K562 (cell line): ENCODE measurements around the gene APLNR. TPM values are rescaled to one million over a fixed set of nuclear protein-coding genes. Genes with fewer than 3 reads are reported as not detected.

Source experiments
- FOSL1 ChIP-seq: fragments of 200-800 bp; sonication (Bioruptor generic); conservative IDR thresholded peaks from 2 replicates; pipeline ENCODE4 v1.6.1; 2016; ENCODE audit warnings: missing genetic modification characterization, missing compliant biosample characterization
- FOXK2 ChIP-seq, 2 experiments: fragments of 450-650 bp; IDR thresholded peaks in 1 of 2; conservative IDR thresholded peaks in 1 of 2; 2 replicates each; pipeline ENCODE4 v1.6.1; 2016; ENCODE audit warnings: low read depth in 2 of 2, mild to moderate bottlenecking in 1 of 2
- MAZ ChIP-seq, 2 experiments: fragments of 450-650 bp in 1 of 2; sonication (generic) in 1 of 2; formaldehyde crosslinking; IDR thresholded peaks in 1 of 2; conservative IDR thresholded peaks in 1 of 2; 2 replicates each; pipeline versions ENCODE4 v1.4.0 to v1.5.0; 2020; ENCODE audit warnings: mild to moderate bottlenecking in 1 of 2, missing genetic modification reagents in 1 of 2
- PRDM10 ChIP-seq: fragments of 450-650 bp; IDR thresholded peaks from 2 replicates; pipeline ENCODE4 v1.6.1; 2018; ENCODE audit not compliant: partially characterized antibody
- SIN3A ChIP-seq, 2 experiments: fragments of 150-350 bp in 1 of 2; IDR thresholded peaks; 2 replicates each; pipeline ENCODE4 v1.6.1; 2011 to 2016; ENCODE audit warnings: borderline replicate concordance in 2 of 2, low read depth in 2 of 2, low read length in 2 of 2, mild to moderate bottlenecking in 2 of 2, moderate library complexity in 2 of 2; ENCODE audit not compliant: control insufficient read depth in 1 of 2
- TFAP4 ChIP-seq: sonication (generic); formaldehyde crosslinking; IDR thresholded peaks from 2 replicates; pipeline ENCODE4 v1.8.0; 2022; ENCODE audit warnings: missing genetic modification reagents, mild to moderate bottlenecking, moderate library complexity, borderline replicate concordance
- TRIM24 ChIP-seq, 2 experiments: fragments of 450-650 bp; IDR thresholded peaks; 2 replicates each; pipeline ENCODE4 v1.6.1; 2016
- YBX1 ChIP-seq: fragments of 450-650 bp; IDR thresholded peaks from 2 replicates; pipeline ENCODE4 v1.7.1; 2016; ENCODE audit warnings: mild to moderate bottlenecking
- ZNF23 ChIP-seq: fragments of 250-450 bp; sonication (Bioruptor Pico); IDR thresholded peaks from 2 replicates; pipeline ENCODE4 v1.4.0; 2020; ENCODE audit warnings: mild to moderate bottlenecking
- ZNF263 ChIP-seq: sonication (generic); formaldehyde crosslinking; IDR thresholded peaks from 2 replicates; pipeline ENCODE4 v1.8.0; 2022; ENCODE audit warnings: mild to moderate bottlenecking, missing genetic modification reagents, borderline replicate concordance
- ZNF316 ChIP-seq: fragments of 450-650 bp; IDR thresholded peaks from 2 replicates; pipeline ENCODE4 v1.6.1; 2016
- ZNF347 ChIP-seq: fragments of 450-650 bp; formaldehyde crosslinking; IDR thresholded peaks from 2 replicates; pipeline ENCODE4 v1.4.0; 2020; ENCODE audit warnings: low read depth, mild to moderate bottlenecking, moderate library complexity
- ZZZ3 ChIP-seq: fragments of 450-650 bp; IDR thresholded peaks from 2 replicates; pipeline ENCODE4 v1.6.1; 2016; ENCODE audit warnings: antibody characterized with exemption, mild to moderate bottlenecking, moderate library complexity
- polyA plus RNA-seq, 8 experiments: library from polyadenylated mRNA; depleted of rRNA in 4 of 8; stranded (reverse) in 5 of 8; unstranded in 3 of 8; fragments of >200 nt; fragmentation: Nextera tagmentation in 2 of 8; fragmentation: Illumina TruSeq in 1 of 8; extraction: Ambion mirVana in 2 of 8; extraction: Trizol in 1 of 8; gene quantifications; 2 replicates each; pipeline versions ENCODE4 v1.2.1 to v1.2.3, GENCODE V29; 2011 to 2014; ENCODE audit warnings: inconsistent platforms in 1 of 8, missing spikeins in 1 of 8
- total RNA-seq, 7 experiments: library from RNA; depleted of rRNA in 6 of 7; stranded (reverse); fragments of >200 nt in 6 of 7; fragmentation: Illumina TruSeq in 2 of 7; extraction: Trizol in 2 of 7; gene quantifications; 2 replicates each; pipeline versions ENCODE4 v1.2.1 to v1.2.3, GENCODE V29; 2011 to 2021; ENCODE audit warnings: low replicate concordance in 1 of 7
- TF ChIP-seq, protein P1 (sequence below), 2 experiments: fragments of 450-650 bp in 1 of 2; sonication (generic) in 1 of 2; formaldehyde crosslinking in 1 of 2; IDR thresholded peaks; 2 replicates each; pipeline versions ENCODE4 v1.7.1 to v1.9.0; 2016 to 2022; ENCODE audit warnings: inconsistent platforms in 1 of 2, mild to moderate bottlenecking in 1 of 2, missing genetic modification reagents in 1 of 2

APLNR gene
- total and polyA plus RNA-seq, 9 of the 15 experiments (the other 6 are each of a cell fraction or from before 2014, with no cell fraction given), result 0.15 to 2.0 (median 0.65) TPM

DNA sequence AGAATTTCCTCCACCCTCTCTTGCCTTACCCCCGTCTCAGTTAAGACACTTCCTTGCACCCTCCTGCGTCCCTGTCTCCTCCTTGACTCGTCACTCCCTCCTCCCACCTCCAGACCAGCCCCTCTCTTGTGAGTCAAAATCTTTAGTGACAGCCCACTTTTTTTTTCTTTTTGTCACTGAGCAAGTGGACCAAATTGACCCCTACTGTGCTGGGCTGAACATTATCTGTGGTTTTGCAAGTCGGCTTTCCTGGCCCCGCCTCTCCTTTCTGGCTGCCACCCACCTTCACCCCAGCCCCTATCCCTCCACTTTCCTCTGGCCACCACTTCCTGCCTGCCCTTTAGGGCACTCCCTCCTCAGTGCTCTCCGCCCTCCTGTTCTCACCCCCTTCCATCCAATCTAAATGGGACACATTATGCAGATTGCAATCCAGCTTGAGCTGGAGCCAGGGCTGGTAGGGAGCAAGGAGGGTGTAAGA lies at the start of gene APLNR (continued):
- no peak; the same call in 1 of the 2 replicates for TF ChIP-seq TFAP4
- TF ChIP-seq ZNF263 (CRISPR knock-in tag), result no peak; the same call in 1 of the 2 replicates
- no peak for TF ChIP-seq ZNF347 (CRISPR knock-in tag)
- TF ChIP-seq, protein P1, sequence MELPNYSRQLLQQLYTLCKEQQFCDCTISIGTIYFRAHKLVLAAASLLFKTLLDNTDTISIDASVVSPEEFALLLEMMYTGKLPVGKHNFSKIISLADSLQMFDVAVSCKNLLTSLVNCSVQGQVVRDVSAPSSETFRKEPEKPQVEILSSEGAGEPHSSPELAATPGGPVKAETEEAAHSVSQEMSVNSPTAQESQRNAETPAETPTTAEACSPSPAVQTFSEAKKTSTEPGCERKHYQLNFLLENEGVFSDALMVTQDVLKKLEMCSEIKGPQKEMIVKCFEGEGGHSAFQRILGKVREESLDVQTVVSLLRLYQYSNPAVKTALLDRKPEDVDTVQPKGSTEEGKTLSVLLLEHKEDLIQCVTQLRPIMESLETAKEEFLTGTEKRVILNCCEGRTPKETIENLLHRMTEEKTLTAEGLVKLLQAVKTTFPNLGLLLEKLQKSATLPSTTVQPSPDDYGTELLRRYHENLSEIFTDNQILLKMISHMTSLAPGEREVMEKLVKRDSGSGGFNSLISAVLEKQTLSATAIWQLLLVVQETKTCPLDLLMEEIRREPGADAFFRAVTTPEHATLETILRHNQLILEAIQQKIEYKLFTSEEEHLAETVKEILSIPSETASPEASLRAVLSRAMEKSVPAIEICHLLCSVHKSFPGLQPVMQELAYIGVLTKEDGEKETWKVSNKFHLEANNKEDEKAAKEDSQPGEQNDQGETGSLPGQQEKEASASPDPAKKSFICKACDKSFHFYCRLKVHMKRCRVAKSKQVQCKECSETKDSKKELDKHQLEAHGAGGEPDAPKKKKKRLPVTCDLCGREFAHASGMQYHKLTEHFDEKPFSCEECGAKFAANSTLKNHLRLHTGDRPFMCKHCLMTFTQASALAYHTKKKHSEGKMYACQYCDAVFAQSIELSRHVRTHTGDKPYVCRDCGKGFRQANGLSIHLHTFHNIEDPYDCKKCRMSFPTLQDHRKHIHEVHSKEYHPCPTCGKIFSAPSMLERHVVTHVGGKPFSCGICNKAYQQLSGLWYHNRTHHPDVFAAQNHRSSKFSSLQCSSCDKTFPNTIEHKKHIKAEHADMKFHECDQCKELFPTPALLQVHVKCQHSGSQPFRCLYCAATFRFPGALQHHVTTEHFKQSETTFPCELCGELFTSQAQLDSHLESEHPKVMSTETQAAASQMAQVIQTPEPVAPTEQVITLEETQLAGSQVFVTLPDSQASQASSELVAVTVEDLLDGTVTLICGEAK (IDR thresholded peaks at IDR 0.05), result no peak
- TF ChIP-seq, protein P1 (CRISPR knock-in tag; IDR thresholded peaks at IDR 0.05), result no peak
- no peak for TF ChIP-seq SIN3A (IDR thresholded peaks at IDR 0.05; ENCODE audit: borderline replicate concordance in 2 of 2, control insufficient read depth in 1 of 2, low read depth in 2 of 2, low read length in 2 of 2)
- no peak for TF ChIP-seq FOXK2 (conservative IDR thresholded peaks at IDR 0.05 in 1 of 2, IDR thresholded peaks at IDR 0.05 in 1 of 2; ENCODE audit: low read depth in 2 of 2)
- TF ChIP-seq MAZ (CRISPR knock-in tag; conservative IDR thresholded peaks at IDR 0.05 in 1 of 2, IDR thresholded peaks at IDR 0.05 in 1 of 2), result peak in 1 of 2 experiments; percentile 54; a peak in 3 of 4 replicates
- peak in 1 of 2 experiments; percentile 10; a peak in 1 of 4 replicates for TF ChIP-seq TRIM24 (IDR thresholded peaks at IDR 0.05)
- TF ChIP-seq YBX1, result no peak
- no peak for TF ChIP-seq ZZZ3
- peak; percentile 39 for TF ChIP-seq PRDM10
- 0 out of 2 replicates have a peak, but pooled peaks have one; percentile 13 for TF ChIP-seq FOSL1 (tag)
- TF ChIP-seq ZNF23 (CRISPR knock-in tag), result no peak
- peak; percentile 19; the same call in 1 of the 2 replicates for TF ChIP-seq ZNF316
